Left ventricle myocardium inferior (tissue), 1 donor: ENCODE measurements around the gene FAM20B. TPM values are rescaled to one million over a fixed set of nuclear protein-coding genes. Genes with fewer than 3 reads are reported as not detected.
A peak's percentile ranks its signal among the peaks of the same experiment; 100 is the strongest.

Source experiments
- DNase-seq: peaks from one replicate; pipeline ENCODE4 v3.0.0-alpha.2; 2020
- H3K27ac ChIP-seq: fragments of 200-600 bp; replicated peaks from 2 replicates; pipeline ENCODE4 v1.8.0; 2021
- H3K27me3 ChIP-seq: fragments of 200-600 bp; 2 replicates; pipeline ENCODE4 v1.8.0; 2021; ENCODE audit warnings: low read depth
- H3K36me3 ChIP-seq: fragments of 200-600 bp; 2 replicates; pipeline ENCODE4 v1.8.0; 2021
- H3K4me1 ChIP-seq: fragments of 200-600 bp; 2 replicates; pipeline ENCODE4 v1.8.0; 2021
- H3K4me3 ChIP-seq: fragments of 200-600 bp; 2 replicates; pipeline ENCODE4 v1.8.0; 2021; ENCODE audit warnings: mild to moderate bottlenecking, moderate library complexity
- H3K9me3 ChIP-seq: fragments of 200-600 bp; replicated peaks from 2 replicates; pipeline ENCODE4 v1.8.0; 2021
- CTCF ChIP-seq: fragments of 200-600 bp; IDR thresholded peaks from 2 replicates; pipeline ENCODE4 v1.8.0; 2021; ENCODE audit warnings: antibody characterized with exemption, mild to moderate bottlenecking, borderline replicate concordance
- intact Hi-C: fragments of 100-400 bp; cut with micrococcal nuclease; formaldehyde crosslinking; loops from one replicate; pipeline ENCODE4 v1.11.0; 2022
- total RNA-seq: library from RNA; stranded (reverse); fragmentation: NEBNext Ultra II Directional; extraction: Animal tissue kit (Norgen Biotek cat#: 25700); gene quantifications from one replicate; pipeline ENCODE4 v1.2.1, GENCODE V29; 2021
- donor health status: DM: no; HTN: yes; CAD: no; lungs with severe emphysema.

The FAM20B gene
- total RNA-seq, 1 donor from 2014 or later, result 53.8 TPM

- H3K27me3 ChIP-seq, result no peaks in the 10 kb centered on the region
- H3K9me3 ChIP-seq, result no peaks in the 10 kb centered on the region
- DNase-seq, result peak; percentile 73
- no peak for TF ChIP-seq CTCF
- peak overlapping the region; percentile 97 for H3K27ac ChIP-seq
- H3K4me1 ChIP-seq, result peaks cover 56% of the 10 kb centered on the region
- H3K36me3 ChIP-seq, result no peaks in the 10 kb centered on the region
- intact Hi-C loops, result no loop called here
- peak overlapping the region; percentile 86 for H3K4me3 ChIP-seq
These were observed 500 bp downstream of the FAM20B start for GRCh38 chr1:179025975-179026812.

GRCh38 chr1:179026813-179027669, 1.3 kb downstream of the FAM20B start:
- H3K27ac ChIP-seq, result peak overlapping the region; percentile 97
- intact Hi-C loops, result no loop called here
- no peaks in the 10 kb centered on the region for H3K27me3 ChIP-seq
- no peak for TF ChIP-seq CTCF
- peaks cover 64% of the 10 kb centered on the region for H3K4me1 ChIP-seq
- H3K4me3 ChIP-seq, result peak overlapping the region; percentile 86
- H3K9me3 ChIP-seq, result no peaks in the 10 kb centered on the region
- no peak for DNase-seq
- H3K36me3 ChIP-seq, result no peaks in the 10 kb centered on the region

- no peaks in the 10 kb centered on the region for H3K27me3 ChIP-seq
- no peak for TF ChIP-seq CTCF
- no peak for DNase-seq
- H3K27ac ChIP-seq, result peak overlapping the region; percentile 54
- intact Hi-C loops, result no loop called here
- H3K4me1 ChIP-seq, result peaks cover 87% of the 10 kb centered on the region
- H3K36me3 ChIP-seq, result no peaks in the 10 kb centered on the region
- no peaks in the 10 kb centered on the region for H3K9me3 ChIP-seq
- H3K4me3 ChIP-seq, result no peak overlapping the region
These were observed 3.6 kb downstream of the FAM20B start for GRCh38 chr1:179029321-179029759.

GRCh38 chr1:179030130-179030529, 4.4 kb downstream of the FAM20B start:
- Histone ChIP-seq H3K9me3 (no peaks in the 10 kb centered on the region), H3K4me1 (peaks cover 93% of the 10 kb centered on the region), H3K4me3 (no peak overlapping the region), H3K36me3 (no peaks in the 10 kb centered on the region), H3K27ac (peak overlapping the region; percentile 54), H3K27me3 (no peaks in the 10 kb centered on the region)
- intact Hi-C loops, result no loop called here
- no peak for TF ChIP-seq CTCF
- no peak for DNase-seq

GRCh38 chr1:179030683-179031082, 5.0 kb downstream of the FAM20B start:
- intact Hi-C loops, result no loop called here
- no peaks in the 10 kb centered on the region for H3K9me3 ChIP-seq
- peaks cover 93% of the 10 kb centered on the region for H3K4me1 ChIP-seq
- no peaks in the 10 kb centered on the region for H3K27me3 ChIP-seq
- DNase-seq, result no peak
- no peak for TF ChIP-seq CTCF
- H3K27ac ChIP-seq, result peak overlapping the region; percentile 54
- H3K36me3 ChIP-seq, result no peaks in the 10 kb centered on the region
- no peak overlapping the region for H3K4me3 ChIP-seq
